CD4-positive, alpha-beta T cell treated with Interleukin-4 for 4 hours (primary cell): ENCODE results near the gene CACNB4.
A peak's percentile ranks its signal among the peaks of the same experiment; 100 is the strongest.
"Not testable (repeated sequence)": the region's sequence is repeated elsewhere in the genome, so short reads cannot be mapped to it uniquely, and the experiment has no call there.

Source experiments
- DNase-seq: peaks from one replicate; pipeline ENCODE4 v3.0.0-alpha.2; 2020

The CACNB4 gene

GRCh38 chr2:152049541-152049940, 49.3 kb downstream of the CACNB4 start:
- DNase-seq: no peak

DNA sequence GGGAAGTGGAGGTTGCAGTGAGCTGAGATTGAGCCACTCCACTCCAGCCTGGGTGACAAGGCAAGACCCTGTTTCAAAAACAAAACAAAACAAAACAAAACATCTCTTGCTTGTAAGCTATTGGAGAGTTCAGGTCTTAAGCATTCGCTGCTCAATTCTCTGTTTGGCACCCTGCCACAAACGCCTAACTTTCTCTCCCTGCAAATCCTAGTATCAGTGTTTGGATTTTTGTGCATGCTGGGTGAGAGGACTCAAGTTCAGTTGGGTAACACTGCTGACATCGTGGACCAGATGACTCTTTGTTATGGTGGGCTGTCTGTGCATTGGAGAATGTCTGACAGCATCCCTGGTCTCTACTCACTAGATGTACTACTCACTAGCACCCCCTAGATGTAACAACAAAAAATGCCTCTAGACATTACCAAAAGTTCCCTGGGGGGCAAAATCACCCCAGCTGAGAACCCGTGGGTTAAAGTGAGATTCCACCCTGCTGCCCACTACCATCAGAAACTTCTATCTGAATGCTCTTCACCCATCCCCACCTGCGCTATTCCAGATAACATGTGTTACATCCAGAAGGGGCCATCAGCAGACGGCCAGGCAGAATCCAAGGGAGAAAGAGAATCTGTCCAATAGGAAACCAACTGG, 50.9 kb downstream of the CACNB4 start:
- no peak for DNase-seq

- no peak for DNase-seq
Observed at GRCh38 chr2:152046940-152047339, 51.9 kb downstream of the CACNB4 start.

DNA sequence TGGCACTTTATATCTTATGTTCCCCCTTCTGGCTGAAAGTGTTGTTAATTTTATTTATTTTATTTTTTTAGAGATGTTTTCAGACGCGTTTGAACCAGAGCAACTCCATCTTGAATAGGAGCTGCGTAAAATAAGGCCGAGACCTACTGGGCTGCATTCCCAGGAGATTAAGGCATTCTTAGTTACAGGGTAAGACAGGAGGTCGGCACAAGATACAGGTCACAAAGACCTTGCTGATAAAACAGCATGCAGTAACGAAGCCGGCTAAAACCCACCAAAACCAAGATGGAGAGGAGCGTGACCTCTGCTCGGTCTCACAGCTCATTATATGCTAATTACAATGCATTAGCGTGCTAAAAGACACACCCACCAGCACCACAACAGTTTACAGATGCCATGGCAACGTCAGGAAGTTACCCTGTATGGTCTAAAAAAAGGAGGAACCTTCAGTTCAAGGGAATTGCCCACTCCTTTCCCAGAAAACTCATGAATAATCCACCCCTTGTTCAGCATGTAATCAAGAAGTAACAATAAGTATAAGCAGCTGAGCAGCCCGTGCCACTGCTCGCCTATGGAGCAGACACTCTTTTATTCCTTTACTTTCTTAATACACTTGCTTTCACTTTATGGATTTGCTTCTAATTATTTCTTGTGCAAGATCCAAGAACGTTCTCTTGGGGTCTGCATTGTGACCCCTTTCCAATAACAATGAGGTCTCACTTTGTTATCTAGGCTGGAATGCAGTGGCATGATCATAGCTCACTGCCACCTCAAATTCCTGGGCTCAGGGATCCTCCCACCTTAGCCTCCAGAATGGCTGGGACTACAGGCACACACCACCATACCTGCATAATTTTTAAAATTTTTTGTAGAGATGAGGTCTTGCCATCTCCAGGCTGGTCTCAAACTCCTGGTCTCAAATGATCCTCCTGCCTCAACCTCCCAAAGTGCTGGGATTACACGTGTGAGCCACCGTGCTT, 55.9 kb downstream of the CACNB4 start:
- DNase-seq: peak; percentile 8

DNA sequence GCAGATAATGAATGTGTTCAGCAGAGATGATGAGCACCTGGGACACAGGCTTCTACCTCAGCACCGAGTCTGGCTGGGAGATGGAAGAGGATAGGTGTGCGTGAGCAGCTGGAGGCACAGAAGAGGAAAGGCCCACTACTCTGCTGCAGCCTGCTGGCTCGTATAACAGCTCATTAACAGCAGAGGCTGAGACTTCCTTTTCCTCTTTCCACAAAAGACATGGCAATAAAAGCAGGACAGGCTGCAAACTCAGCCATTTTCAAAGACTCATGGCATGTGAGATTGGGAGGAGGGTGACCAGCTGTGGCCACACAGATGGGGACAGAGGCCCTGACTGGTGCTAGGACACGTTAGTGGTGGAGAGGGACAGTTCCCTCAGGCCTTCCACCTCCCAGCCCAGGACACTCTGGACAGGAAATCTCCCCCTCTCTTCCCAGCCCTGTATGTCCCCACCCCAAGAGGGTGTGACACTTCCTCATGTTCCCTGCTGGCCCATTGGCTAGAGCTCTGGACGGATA, 60.3 kb downstream of the CACNB4 start:
- DNase-seq: no peak

DNA sequence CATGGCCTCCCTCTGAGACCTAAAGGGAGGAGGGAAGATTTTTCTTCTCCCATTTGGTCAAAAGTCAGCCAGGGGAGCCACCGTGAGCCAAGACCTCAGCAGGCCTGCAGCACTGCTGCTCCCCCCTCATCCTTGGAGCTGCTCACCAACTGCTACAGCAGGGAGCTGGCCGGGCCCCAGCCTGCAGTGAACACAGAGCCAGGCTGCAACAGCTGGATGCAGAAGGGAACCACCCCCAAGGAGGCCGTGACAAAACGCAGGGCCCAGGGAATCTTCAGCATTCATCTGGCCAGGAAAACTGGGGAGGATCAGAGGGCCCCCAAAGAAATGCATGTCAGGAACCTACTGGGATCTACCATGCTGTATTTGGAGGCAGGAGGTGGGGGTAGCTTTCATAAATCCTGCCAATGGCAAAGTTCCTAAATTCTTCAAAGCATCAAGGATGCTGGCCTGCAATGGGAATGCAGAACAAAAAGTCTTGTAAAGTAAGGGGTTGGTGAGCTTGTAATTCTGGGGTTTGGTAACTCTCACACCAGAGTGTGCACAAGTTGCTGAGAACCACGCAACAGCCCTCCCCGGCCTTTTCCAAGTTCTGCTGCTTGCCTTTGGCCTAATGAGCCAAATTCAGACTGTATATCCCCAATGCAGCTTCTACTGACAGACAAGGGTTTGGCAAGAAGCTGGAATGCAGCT, 61.0 kb downstream of the CACNB4 start:
- no peak for DNase-seq

- peak; percentile 55 for DNase-seq
Observed at GRCh38 chr2:152036611-152037469, 62.0 kb downstream of the CACNB4 start.

DNA sequence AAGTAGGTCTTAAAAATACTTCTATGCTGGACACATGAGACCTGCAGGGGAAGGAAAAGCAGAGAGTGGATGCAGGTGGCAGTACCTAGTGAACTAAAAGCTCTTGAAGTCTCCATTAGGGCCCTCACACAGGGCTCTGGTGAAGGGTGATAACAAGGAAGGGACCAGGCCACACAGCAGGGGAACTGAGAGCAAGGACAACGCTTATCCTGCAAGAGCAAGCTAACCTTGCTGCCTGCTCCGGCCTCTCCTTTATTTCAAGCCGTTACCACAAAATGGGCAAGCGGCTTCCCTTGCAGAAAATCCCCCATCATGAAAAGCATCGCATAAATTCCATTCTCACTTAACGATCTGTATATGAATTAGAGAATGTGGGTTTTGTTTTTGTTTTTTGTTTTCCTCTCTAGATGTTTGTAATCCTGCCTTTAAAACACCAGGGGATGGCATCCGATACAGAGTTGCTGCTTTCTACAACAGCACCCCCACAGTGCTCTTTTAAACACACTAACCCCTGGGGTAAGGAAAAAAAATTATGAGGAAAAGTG, 64.5 kb downstream of the CACNB4 start:
- no peak for DNase-seq

DNA sequence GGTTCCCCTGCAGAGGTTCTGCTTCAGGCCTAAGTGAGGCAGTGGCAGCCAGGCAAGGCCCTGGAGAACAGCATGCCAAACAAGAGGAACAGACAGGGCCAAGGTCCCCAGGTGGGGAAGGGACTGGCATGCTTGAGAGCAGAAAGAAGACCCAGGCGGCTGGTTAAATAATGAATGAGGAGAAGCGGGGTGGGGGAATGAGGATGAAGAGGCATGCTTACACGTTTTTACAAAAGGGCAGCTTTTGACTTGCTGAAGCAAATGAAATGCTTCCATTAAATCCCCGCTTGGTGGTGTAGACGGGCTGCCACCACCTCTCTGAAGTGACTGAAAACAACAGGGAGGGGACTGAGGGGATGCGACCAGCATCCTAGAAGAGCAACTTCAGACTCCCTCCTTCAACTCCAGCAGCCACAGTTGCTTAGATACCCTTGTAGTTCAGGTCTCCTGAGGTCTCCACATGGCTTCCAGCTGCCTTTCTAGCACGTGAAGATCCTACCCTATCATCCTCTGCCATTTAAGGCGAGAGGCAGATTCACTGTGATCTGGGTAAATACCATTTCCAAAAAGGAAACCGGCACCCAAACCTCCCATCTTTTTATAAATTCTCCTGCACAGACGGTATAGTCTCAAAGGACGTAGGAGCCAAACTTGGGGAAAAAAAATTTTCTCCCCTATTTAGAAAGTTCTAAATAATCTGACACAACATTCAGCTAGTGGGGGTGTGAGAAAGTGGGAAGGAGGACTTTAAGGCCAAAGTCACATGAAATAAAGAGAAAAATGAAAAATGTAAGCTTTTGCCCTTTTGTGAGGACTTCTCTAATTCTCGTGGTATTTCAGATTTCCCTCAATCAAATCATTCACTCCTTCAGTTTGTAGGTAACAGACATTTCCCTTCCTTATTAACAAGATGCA, 65.6 kb downstream of the CACNB4 start:
- DNase-seq: no peak

DNA sequence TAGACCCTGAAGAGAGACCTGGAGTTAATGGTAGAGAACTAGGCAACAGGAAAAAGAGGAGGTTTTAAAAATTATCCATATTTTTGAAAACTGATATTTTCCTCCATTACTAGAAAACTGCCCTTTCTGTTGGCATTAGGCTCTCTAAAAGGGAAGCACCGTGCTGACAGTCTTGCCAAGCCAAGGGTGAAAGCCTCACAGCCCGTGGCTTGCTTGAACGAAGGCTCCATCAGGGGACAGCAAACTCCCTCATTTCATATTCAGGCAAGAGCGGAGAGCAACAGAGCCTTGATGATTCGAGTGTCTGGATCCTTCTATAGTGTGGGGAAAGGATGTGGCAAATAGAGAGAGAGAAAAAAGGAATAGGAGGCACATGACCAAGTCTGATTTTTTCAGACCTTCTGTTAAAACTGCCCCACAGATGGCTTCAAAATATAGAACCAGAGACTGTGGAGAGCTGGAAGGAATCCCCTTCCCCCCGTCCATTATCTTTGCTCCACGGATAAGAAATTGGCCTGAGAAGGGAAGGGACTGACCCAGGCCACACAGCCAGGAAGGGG, 67.0 kb downstream of the CACNB4 start:
- DNase-seq: no peak

GRCh38 chr2:152030596-152031328, 68.1 kb downstream of the CACNB4 start:
- not testable (repeated sequence) for DNase-seq

GRCh38 chr2:152028182-152028862, 70.5 kb downstream of the CACNB4 start:
- no peak for DNase-seq

DNA sequence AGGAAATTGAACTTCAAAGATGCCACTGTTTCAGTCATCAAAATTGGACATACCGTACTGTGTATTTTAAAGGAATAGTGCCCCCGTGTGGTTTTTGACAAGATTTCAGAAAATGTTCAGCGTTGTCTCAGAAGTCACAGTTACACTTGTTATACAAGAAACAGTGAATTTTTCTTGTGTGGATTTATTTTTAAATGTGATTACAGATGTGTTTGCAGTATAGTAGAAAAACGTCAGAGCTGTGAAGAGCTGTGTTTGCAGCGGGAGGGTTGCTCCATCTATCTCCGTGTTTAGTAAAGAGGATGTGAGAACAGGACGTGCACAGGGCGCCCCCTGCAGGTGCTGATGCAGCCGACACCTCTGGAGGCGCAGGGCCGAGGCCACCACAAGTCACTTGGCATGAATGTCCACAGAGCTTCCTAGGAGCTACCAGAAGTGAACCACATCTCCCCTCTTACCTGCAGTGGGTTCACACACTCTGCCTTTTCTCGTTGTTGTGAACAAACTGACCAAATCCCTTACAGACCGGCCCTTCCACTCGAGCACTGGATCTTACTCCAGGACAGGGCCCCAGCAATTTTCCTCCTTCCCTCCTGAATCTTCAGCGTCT, 73.1 kb downstream of the CACNB4 start:
- DNase-seq: peak; percentile 67

DNA sequence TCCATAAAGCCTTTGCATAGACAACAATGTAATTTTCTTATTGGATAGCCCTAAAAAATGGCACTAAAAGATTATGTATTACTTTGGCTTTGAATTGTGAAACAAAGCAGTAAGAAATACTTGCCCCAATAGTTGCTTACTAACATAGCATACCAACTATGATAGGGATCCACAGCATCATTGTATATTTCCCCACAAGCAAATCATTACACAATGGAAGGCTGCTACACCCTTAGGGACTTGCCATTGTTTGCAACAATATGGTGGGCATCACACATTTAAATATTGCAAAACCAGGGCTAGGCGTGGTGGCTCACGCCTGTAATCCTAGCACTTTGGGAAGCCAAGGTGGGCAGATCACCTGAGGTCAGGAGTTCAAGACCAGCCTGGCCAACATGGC, 74.4 kb downstream of the CACNB4 start:
- no peak for DNase-seq

- no peak for DNase-seq
Observed at GRCh38 chr2:152022090-152022489, 76.8 kb downstream of the CACNB4 start.

GRCh38 chr2:152021001-152021400, 77.8 kb downstream of the CACNB4 start:
- not testable (repeated sequence) for DNase-seq

DNA sequence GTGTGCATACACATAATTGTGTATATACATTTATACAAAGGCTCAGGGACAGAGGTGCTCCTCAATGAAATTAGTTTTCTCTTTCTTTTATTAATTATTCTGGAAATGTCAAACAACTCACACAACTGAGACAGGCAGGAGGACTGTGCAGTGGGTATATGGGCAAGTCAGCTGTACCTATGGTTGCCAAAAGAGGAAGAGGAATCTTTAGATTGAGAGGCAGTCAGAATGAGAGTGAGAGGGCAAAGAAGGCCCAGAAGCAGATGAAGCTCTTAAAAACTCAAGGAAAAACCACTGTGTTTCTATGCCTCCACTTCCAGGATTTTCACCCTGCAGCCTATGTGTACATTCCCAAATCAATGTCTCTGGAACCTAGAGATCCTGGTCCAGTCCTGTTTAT, 79.1 kb downstream of the CACNB4 start:
- no peak for DNase-seq
